ENCODE measurements around the gene PTPN12. TPM values are rescaled to one million over a fixed set of nuclear protein-coding genes. Genes with fewer than 3 reads are reported as not detected.

Gene PTPN12
- total and polyA plus RNA-seq, 2 of the 4 experiments (the other 2 are of a cell fraction) = 24.7 to 31.0 TPM

DNA sequence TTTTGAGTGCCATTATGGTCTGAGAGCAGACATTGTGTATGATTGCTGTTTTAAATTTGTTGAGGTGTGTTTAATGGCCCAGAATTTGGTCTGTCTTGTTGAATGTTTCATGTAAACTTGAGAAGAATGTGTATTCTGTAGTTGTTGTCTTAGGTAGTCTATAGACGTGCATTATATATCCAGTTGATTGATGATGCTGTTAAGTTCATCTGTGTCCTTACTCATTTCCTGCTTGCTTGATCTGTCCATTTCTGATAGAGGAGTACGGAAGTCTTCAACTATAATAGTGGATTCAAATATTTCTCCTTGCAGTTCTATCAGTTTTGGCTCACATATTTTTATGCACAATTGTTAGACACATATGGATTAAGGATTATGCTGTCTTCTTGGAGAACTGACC is 16.0 kb downstream of the PTPN12 start:
- dilution Hi-C loops (cut with HindIII; ENCODE audit: low sequenced_read_pairs, unreplicated experiment) = no loop called here
- Histone ChIP-seq H3K79me1 (ENCODE audit: low read depth in 1 of 2, low read length in 2 of 2) (peaks cover 0 to 48% of the 10 kb centered on the region in 2 experiments; a peak in 2 of 4 replicates), H2AFZ (replicated peaks; ENCODE audit: low read length, poor library complexity) (no peak overlapping the region), H4K91ac (ENCODE audit: insufficient read depth, low read depth, low read length) (no peak overlapping the region), H3K4me3 (ENCODE audit: insufficient read depth, low read depth, low read length) (no peak overlapping the region), H4K5ac (ENCODE audit: low read depth, low read length) (no peak overlapping the region), H3K27me3 (ENCODE audit: control insufficient read depth, insufficient read depth, low read length) (no peaks in the 10 kb centered on the region), H2BK120ac (ENCODE audit: low read depth, low read length) (no peak overlapping the region), H2AK5ac (ENCODE audit: low read depth, low read length) (no peak overlapping the region), H3K27ac (ENCODE audit: insufficient read depth, low read length) (no peak overlapping the region), H2BK5ac (ENCODE audit: low read depth, low read length, poor library complexity, severe bottlenecking) (no peak overlapping the region), H3K9ac (ENCODE audit: low read depth, low read length) (no peak overlapping the region), H2AK9ac (replicated peaks; ENCODE audit: low read depth, low read length, poor library complexity) (no peak overlapping the region), H3K9me3 (ENCODE audit: control insufficient read depth, insufficient read depth, low read length) (no peaks in the 10 kb centered on the region), H4K8ac (ENCODE audit: low read depth in 2 of 2, low read length in 2 of 2) (no peak overlapping the region), H4K20me1 (ENCODE audit: insufficient read depth, low read length) (peaks cover 93% of the 10 kb centered on the region), H3K56ac (ENCODE audit: extremely low read depth, insufficient read depth, low read length) (no peak overlapping the region), H3K4ac (ENCODE audit: low read depth, low read length) (no peak overlapping the region), H3K36me3 (ENCODE audit: control insufficient read depth, insufficient read depth, low read length) (peaks cover 10% of the 10 kb centered on the region), H3K4me2 (ENCODE audit: low read depth, low read length) (no peak overlapping the region), H3K4me1 (ENCODE audit: control insufficient read depth, insufficient read depth, low read length) (peaks cover 5% of the 10 kb centered on the region; the same call in 1 of the 2 replicates), H3K23ac (ENCODE audit: low read depth, low read length) (no peak overlapping the region), H2BK15ac (ENCODE audit: low read depth, low read length) (no peak overlapping the region), H3K18ac (ENCODE audit: low read depth, low read length) (no peak overlapping the region), H3K14ac (replicated peaks; ENCODE audit: low read depth, low read length) (no peak overlapping the region), H3K9me1 (ENCODE audit: insufficient read depth, low read length) (peaks cover 15% of the 10 kb centered on the region), H2BK20ac (ENCODE audit: low read depth, low read length) (no peak overlapping the region)
- ATAC-seq (ENCODE audit: low read depth) (no peak), DNase-seq (no peak)
- intact Hi-C loops (cut with micrococcal nuclease) = no loop called here
- 43% methylated on average over 1 of the region's 2 CpGs; no CpG with 5 or more reads in 1 of the 2 experiments for WGBS, 2 experiments (ENCODE audit: extremely low coverage in 2 of 2, insufficient read length in 1 of 2)
- no TSS peak for BruUV-seq (replicated peaks)
- in situ Hi-C loops (cut with MboI; ENCODE audit: low sequenced_read_pairs) = no loop called here
- no peak for TF ChIP-seq NFE2L2 (IDR thresholded peaks at IDR 0.05; ENCODE audit: low read depth, low read length)
- TF ChIP-seq CEBPB (IDR thresholded peaks at IDR 0.05; ENCODE audit: low read depth, low read length) = no peak
- TF ChIP-seq SMC3 (IDR thresholded peaks at IDR 0.05; ENCODE audit: low read depth, low read length) = no peak
- no peak for TF ChIP-seq RCOR1 (IDR thresholded peaks at IDR 0.05; ENCODE audit: insufficient replicate concordance, low read length)
- no peak for TF ChIP-seq MAZ (IDR thresholded peaks at IDR 0.05; ENCODE audit: borderline replicate concordance, low read depth, low read length)
- no peak for TF ChIP-seq FOS (IDR thresholded peaks at IDR 0.05; ENCODE audit: low read depth, low read length)
- TF ChIP-seq RAD21 (IDR thresholded peaks at IDR 0.05; ENCODE audit: low read length) = no peak
- no peak for TF ChIP-seq USF2 (IDR thresholded peaks at IDR 0.05; ENCODE audit: low read depth, low read length)
- TF ChIP-seq BHLHE40 (IDR thresholded peaks at IDR 0.05; ENCODE audit: low read depth, low read length) = no peak
- TF ChIP-seq RFX5 (IDR thresholded peaks at IDR 0.05; ENCODE audit: low read depth, low read length) = no peak
- no peak for TF ChIP-seq CHD1 (IDR thresholded peaks at IDR 0.05; ENCODE audit: low read depth, low read length)
- CTCF ChIA-PET = interaction anchor here (0.6 kb wide), 1 partner anchor 1231 kb away, joined by 3 read pairs; no protein-coding TSS in a partner anchor
- POLR2A ChIA-PET (ENCODE audit: unreplicated experiment) = no interaction called here

All from IMR-90 (cell line).